Testis (tissue), 3 donors: ENCODE data around the gene DELE1. TPM values are rescaled to one million over a fixed set of nuclear protein-coding genes. Genes with fewer than 3 reads are reported as not detected.

ENCODE experiments used
- DNase-seq: peaks from one replicate; pipeline ENCODE4 v3.0.0-alpha.2; 2019
- H3K27ac ChIP-seq, 2 donors: fragments of 200-600 bp; sonication (generic); one replicate each; pipeline ENCODE4 v1.5.1; 2019
- H3K27me3 ChIP-seq: fragments of 200-600 bp; sonication (generic); one replicate; pipeline ENCODE4 v1.5.1; 2019
- H3K36me3 ChIP-seq: fragments of 200-600 bp; sonication (generic); one replicate; pipeline ENCODE4 v1.5.1; 2017; ENCODE audit warnings: low read depth; ENCODE audit errors: missing control alignments
- H3K4me1 ChIP-seq: fragments of 200-600 bp; sonication (generic); one replicate; pipeline ENCODE4 v1.5.1; 2019
- H3K4me3 ChIP-seq, 2 donors: fragments of 200-600 bp; sonication (generic); one replicate each; pipeline ENCODE4 v1.5.1; 2017 to 2019
- H3K9me3 ChIP-seq: fragments of 200-600 bp; sonication (generic); one replicate; pipeline ENCODE4 v1.5.1; 2017
- POLR2A ChIP-seq: fragments of 450-650 bp; IDR thresholded peaks from one replicate; pipeline ENCODE4 v1.6.1; 2017; ENCODE audit warnings: antibody characterized with exemption, mild to moderate bottlenecking, moderate library complexity
- WGBS, 2 donors: methylation state at CpG; one replicate each; pipeline ENCODE4 v1.1.5; 2018; 5-methylcytosine and 5-hydroxymethylcytosine counted together
- intact Hi-C: fragments of 100-400 bp; cut with DNase I; formaldehyde crosslinking; loops from one replicate; pipeline ENCODE4 v1.15.1; 2023; ENCODE audit warnings: low total_unique reads
- polyA plus RNA-seq: library from polyadenylated mRNA; stranded (reverse); fragments of 350-450 nt; fragmentation: Illumina TruSeq; extraction: RNeasy Lipid Tissue Mini Kit (QIAGEN cat#74804); gene quantifications from one replicate; pipeline ENCODE4 v1.2.3, GENCODE V29; 2014; ENCODE audit warnings: low read depth, low replicate concordance; ENCODE audit not compliant: insufficient read depth
- total RNA-seq, 2 donors: library from RNA; depleted of rRNA; stranded (reverse); fragments of >200 nt; gene quantifications; one replicate each; pipeline ENCODE4 v1.2.3, GENCODE V29; 2016
- TF ChIP-seq, protein P1 (sequence below), 3 experiments: fragments of 450-650 bp in 2 of 3; fragments of 200-600 bp in 1 of 3; sonication (generic) in 1 of 3; IDR thresholded peaks; one replicate each; pipeline ENCODE4 v1.5.1; 2016 to 2019; ENCODE audit warnings: antibody characterized with exemption in 3 of 3, mild to moderate bottlenecking in 2 of 3, moderate library complexity in 1 of 3

Gene DELE1
- total and polyA plus RNA-seq, 3 donors from 2014 or later, result 51.2 to 75.8 (median 69.9) TPM

DNA sequence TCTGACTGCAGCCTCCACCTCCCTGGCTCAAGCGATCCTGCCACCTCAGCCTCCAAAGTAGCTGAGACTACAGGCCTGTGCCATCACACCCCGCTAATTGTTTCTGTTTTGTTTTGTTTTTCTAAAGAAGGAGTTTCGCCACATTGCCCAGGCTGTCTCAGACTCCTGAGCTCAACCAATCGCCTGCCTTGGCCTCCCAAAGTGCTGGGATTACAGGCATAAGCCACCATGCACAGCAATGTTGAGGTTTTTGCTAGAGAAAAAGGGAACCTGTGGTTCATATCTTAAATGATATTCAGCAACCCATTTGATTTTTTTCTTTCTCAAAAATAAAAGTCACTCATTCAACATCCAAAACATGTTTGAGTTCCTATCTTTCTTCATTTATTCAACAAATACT, 20.4 kb upstream of the DELE1 start:
- no peaks in the 10 kb centered on the region for H3K9me3 ChIP-seq
- DNase-seq, result no peak
- peaks cover 9% of the 10 kb centered on the region for H3K4me1 ChIP-seq
- H3K27me3 ChIP-seq, result no peaks in the 10 kb centered on the region
- no peak overlapping the region for H3K27ac ChIP-seq
- intact Hi-C loops, result no loop called here
- WGBS, 2 donors, result 72 to 90% methylated on average over 4 of the region's 4 CpGs
- no peak for TF ChIP-seq POLR2A
- TF ChIP-seq, protein P1, sequence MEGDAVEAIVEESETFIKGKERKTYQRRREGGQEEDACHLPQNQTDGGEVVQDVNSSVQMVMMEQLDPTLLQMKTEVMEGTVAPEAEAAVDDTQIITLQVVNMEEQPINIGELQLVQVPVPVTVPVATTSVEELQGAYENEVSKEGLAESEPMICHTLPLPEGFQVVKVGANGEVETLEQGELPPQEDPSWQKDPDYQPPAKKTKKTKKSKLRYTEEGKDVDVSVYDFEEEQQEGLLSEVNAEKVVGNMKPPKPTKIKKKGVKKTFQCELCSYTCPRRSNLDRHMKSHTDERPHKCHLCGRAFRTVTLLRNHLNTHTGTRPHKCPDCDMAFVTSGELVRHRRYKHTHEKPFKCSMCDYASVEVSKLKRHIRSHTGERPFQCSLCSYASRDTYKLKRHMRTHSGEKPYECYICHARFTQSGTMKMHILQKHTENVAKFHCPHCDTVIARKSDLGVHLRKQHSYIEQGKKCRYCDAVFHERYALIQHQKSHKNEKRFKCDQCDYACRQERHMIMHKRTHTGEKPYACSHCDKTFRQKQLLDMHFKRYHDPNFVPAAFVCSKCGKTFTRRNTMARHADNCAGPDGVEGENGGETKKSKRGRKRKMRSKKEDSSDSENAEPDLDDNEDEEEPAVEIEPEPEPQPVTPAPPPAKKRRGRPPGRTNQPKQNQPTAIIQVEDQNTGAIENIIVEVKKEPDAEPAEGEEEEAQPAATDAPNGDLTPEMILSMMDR (IDR thresholded peaks at IDR 0.05), result no peak
- H3K36me3 ChIP-seq, result no peaks in the 10 kb centered on the region
- H3K4me3 ChIP-seq, result no peak overlapping the region

DNA sequence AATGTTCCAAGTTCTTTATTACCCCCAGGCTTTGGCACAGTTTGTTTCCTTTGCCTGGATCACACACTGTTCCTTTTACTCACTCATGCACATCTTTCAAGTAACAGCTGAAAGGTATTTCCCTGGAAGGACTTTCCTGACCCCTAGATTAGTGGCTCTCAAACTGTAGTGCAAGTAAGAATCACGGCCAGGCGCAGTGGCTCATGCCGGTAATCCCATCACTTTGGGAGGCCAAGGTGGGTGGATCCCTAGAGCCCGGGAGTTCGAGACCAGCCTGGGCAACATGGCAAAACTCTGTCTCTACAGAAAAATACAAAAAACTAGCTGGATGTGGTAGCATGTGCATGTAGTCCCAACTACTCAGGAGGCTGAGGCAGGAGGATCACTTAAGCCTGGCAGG, 19.1 kb upstream of the DELE1 start:
- intact Hi-C loops, result no loop called here
- H3K9me3 ChIP-seq, result no peaks in the 10 kb centered on the region
- 57 to 58% methylated on average over 5 of the region's 5 CpGs for WGBS, 2 donors
- no peaks in the 10 kb centered on the region for H3K36me3 ChIP-seq
- DNase-seq, result no peak
- TF ChIP-seq, protein P1 (IDR thresholded peaks at IDR 0.05), result no peak
- TF ChIP-seq POLR2A, result no peak
- H3K4me3 ChIP-seq, result no peak overlapping the region
- no peaks in the 10 kb centered on the region for H3K27me3 ChIP-seq
- H3K27ac ChIP-seq, result no peak overlapping the region
- H3K4me1 ChIP-seq, result peaks cover 9% of the 10 kb centered on the region

DNA sequence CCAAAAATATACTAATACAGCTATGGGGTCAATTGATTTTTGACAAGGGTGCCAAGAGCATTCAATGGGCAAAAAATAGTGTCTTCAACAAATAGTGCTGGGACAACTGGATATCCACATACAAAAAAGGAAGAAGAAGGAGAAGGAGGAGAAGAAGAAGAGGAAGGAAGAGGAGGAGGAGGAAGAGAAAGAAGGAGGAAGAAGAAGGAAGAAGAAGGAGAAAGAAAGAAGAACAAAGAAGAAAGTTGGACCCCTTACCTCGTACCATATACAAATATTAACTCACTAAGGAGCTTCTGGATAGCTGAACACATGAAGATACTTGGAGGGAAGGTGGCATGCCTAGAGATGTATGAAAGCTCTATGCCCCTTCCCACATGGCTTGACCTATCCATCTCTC, 17.2 kb upstream of the DELE1 start:
- WGBS, 2 donors, result 0 to 50% methylated on average over 1 of the region's 1 CpG

DNA sequence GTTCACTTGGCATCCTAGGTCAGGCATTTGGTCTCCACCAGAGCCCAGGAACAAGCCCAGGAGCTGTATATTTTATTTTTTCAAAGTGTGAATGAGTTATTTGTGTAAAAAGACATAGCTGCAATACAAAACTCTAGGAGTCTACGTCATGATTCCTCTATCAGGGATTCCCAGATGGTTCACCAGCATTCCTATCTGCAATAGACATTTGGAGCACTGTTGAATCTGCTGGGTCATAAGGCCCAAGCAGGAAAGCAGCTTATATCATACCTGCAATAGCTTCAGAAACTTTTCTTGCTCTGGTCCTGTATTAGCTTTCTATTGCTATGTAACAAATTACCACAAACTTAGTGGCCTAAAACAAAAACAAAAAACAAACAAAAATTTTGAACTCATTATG, 16.7 kb upstream of the DELE1 start:
- TF ChIP-seq, protein P1 (IDR thresholded peaks at IDR 0.05), result no peak
- no peak for TF ChIP-seq POLR2A
- no peaks in the 10 kb centered on the region for H3K36me3 ChIP-seq
- no peak overlapping the region for H3K4me3 ChIP-seq
- H3K27ac ChIP-seq, result no peak overlapping the region
- intact Hi-C loops, result no loop called here
- no peaks in the 10 kb centered on the region for H3K9me3 ChIP-seq
- no peaks in the 10 kb centered on the region for H3K27me3 ChIP-seq
- 0% methylated on average over 1 of the region's 1 CpG for WGBS, 2 donors
- H3K4me1 ChIP-seq, result peaks cover 8% of the 10 kb centered on the region
- DNase-seq, result no peak

More for the DNA sequence above, 17.2 kb upstream of the DELE1 start:
- H3K4me1 ChIP-seq, result peaks cover 9% of the 10 kb centered on the region
- TF ChIP-seq POLR2A, result no peak
- TF ChIP-seq, protein P1 (IDR thresholded peaks at IDR 0.05), result no peak
- intact Hi-C loops, result no loop called here
- H3K36me3 ChIP-seq, result no peaks in the 10 kb centered on the region
- no peaks in the 10 kb centered on the region for H3K27me3 ChIP-seq
- H3K4me3 ChIP-seq, result no peak overlapping the region
- H3K9me3 ChIP-seq, result no peaks in the 10 kb centered on the region
- H3K27ac ChIP-seq, result no peak overlapping the region
- no peak for DNase-seq

DNA sequence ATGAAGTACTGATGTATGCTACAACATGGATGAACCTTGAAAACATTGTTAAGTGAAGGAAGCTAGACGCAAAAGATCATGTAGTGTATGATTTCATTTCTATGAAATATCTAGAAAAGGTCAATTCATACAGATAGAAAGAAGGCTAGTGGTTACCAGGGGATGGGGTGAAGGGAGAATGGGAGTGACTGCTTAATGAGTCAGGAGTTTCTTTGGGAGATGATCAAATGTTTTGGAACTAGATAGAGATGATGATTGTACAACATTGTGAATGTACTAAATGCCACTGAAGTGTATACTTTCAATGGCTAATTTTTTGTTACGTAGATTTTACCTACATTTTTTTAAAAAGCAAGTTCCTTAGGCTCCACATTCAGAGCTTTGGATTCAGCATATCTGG, 14.9 kb upstream of the DELE1 start:
- H3K36me3 ChIP-seq, result no peaks in the 10 kb centered on the region

More for the DNA sequence above, 14.9 kb upstream of the DELE1 start:
- intact Hi-C loops, result no loop called here
- no peak for DNase-seq
- whole genome bisulfite sequencing, 2 donors, result 92% methylated on average over 2 of the region's 2 CpGs
- H3K4me1 ChIP-seq, result no peaks in the 10 kb centered on the region
- H3K27ac ChIP-seq, result no peak overlapping the region
- H3K4me3 ChIP-seq, result no peak overlapping the region
- no peaks in the 10 kb centered on the region for H3K27me3 ChIP-seq
- H3K9me3 ChIP-seq, result no peaks in the 10 kb centered on the region
- TF ChIP-seq, protein P1 (IDR thresholded peaks at IDR 0.05), result no peak
- TF ChIP-seq POLR2A, result no peak
